Kidney glomerular epithelial cell (primary cell): ENCODE measurements around the gene CRIP3.
"Not testable (repeated sequence)": the region's sequence is repeated elsewhere in the genome, so short reads cannot be mapped to it uniquely, and the experiment has no call there.

Source experiments
- DNase-seq: peaks from one replicate; lab custom pipeline; 2025; lab: John Stamatoyannopoulos, UW

CRIP3 gene

GRCh38 chr6:43306086-43306485 is 2.5 kb downstream of the CRIP3 start:
- no peak for DNase-seq

- no peak for DNase-seq
These were observed 3.7 kb downstream of the CRIP3 start for GRCh38 chr6:43304882-43305281.

GRCh38 chr6:43304361-43304760 is 4.3 kb downstream of the CRIP3 start:
- DNase-seq = no peak

- no peak for DNase-seq
These were observed 4.8 kb downstream of the CRIP3 start for GRCh38 chr6:43303751-43304331.

GRCh38 chr6:43303006-43303405 is 5.6 kb downstream of the CRIP3 start:
- DNase-seq = not testable (repeated sequence)

- no peak for DNase-seq
These were observed 6.5 kb downstream of the CRIP3 start for GRCh38 chr6:43302126-43302525.

GRCh38 chr6:43301081-43301870 is 7.3 kb downstream of the CRIP3 start:
- DNase-seq = no peak

- no peak for DNase-seq
These were observed 9.0 kb downstream of the CRIP3 start for GRCh38 chr6:43299338-43300293.

GRCh38 chr6:43298565-43299337 is 9.9 kb downstream of the CRIP3 start:
- DNase-seq = no peak

- DNase-seq = no peak
These were observed 10.7 kb downstream of the CRIP3 start, which contains the start of gene SLC22A7 for GRCh38 chr6:43297644-43298564. Gene SLC22A7, plus strand, starts transcription at chr6:43298260. Its CDS starts 99 bp downstream, at chr6:43298359.

- DNase-seq = no peak
These were observed 11.7 kb downstream of the CRIP3 start for GRCh38 chr6:43296780-43297497.

GRCh38 chr6:43295456-43295855 is 13.2 kb downstream of the CRIP3 start:
- no peak for DNase-seq

- no peak for DNase-seq
These were observed 14.1 kb downstream of the CRIP3 start for GRCh38 chr6:43294536-43294935.

- no peak for DNase-seq
These were observed 14.9 kb downstream of the CRIP3 start for GRCh38 chr6:43293698-43294097.

- no peak for DNase-seq
These were observed 15.8 kb downstream of the CRIP3 start for GRCh38 chr6:43292763-43293318.

GRCh38 chr6:43292341-43292740 is 16.3 kb downstream of the CRIP3 start:
- no peak for DNase-seq

- no peak for DNase-seq
These were observed 16.9 kb downstream of the CRIP3 start for GRCh38 chr6:43291708-43292107.

- no peak for DNase-seq
These were observed 17.7 kb downstream of the CRIP3 start for GRCh38 chr6:43290905-43291355.

GRCh38 chr6:43290339-43290904 is 18.2 kb downstream of the CRIP3 start:
- DNase-seq = no peak
